NCI-H510A treated with DMSO at 0.1 percent for 48 hours (cell line): ENCODE data around the gene PRKG2.

Experiments used
- DNase-seq: peaks from one replicate; lab custom pipeline; 2025; lab: John Stamatoyannopoulos, UW

The PRKG2 gene

GRCh38 chr4:81217779-81218178, 2.8 kb upstream of the PRKG2 start:
- no peak for DNase-seq

DNA sequence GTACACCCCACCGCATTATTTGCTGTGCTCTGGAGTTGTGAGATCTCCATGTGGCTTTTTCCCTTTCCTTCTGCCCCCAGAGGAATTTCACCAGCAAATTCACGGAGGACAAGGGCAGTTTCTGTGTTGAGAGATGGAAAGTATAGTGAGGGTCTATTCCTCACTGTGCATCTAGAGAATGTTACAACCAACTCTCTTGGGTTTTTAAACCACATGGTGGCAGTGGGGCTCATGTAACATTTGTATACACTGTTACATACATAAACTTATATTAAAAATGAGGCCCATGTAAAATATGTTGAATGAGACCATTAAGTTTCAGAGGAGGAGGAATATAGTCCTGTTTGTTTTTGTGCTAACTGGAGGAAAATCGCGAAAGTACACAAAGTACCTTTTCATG, 909 bp upstream of the PRKG2 start:
- DNase-seq = no peak

GRCh38 chr4:81214144-81214880, 710 bp downstream of the PRKG2 start:
- peak; percentile 0 for DNase-seq

DNA sequence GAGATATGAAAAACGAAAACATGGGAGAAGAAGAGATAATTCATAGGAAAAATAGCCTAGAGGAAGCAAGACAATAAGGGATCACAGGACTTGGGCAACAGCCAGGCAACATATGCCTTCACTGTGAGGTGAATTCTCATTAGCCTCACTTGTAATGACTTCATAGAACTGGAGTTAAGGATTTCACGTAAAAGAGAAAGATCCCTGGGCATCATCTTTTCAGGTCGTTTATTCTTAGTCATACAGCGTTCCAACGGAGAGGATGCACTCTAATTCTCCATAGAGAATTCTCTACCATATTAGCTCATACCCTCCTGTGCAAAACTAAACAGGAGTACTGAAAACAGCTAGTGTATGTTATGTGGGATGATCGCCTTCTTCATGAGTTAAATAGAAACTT, 1.4 kb downstream of the PRKG2 start:
- DNase-seq = no peak

- DNase-seq = no peak
Observed at GRCh38 chr4:81211956-81212355, 3.1 kb downstream of the PRKG2 start.

- DNase-seq = no peak
Observed at GRCh38 chr4:81207828-81208227, 7.2 kb downstream of the PRKG2 start.

DNA sequence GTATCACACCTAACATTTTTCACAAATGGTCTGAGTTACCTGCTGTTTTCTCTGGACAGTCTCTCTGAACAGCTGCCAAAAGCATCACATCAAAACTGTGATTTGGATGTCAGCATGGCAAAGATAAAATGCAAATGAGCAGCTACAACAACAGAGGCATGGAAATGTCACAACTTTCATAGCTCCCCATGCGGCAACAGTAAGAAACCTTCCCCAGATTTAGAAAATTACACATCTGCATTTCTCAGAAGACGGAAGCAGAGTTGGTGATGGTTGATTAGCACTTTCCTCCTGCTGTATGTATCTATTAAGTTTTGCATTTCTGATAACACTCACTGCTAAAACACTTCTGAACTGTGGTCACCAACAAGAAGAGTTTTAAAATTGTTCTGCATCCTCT, 9.7 kb downstream of the PRKG2 start:
- no peak for DNase-seq

DNA sequence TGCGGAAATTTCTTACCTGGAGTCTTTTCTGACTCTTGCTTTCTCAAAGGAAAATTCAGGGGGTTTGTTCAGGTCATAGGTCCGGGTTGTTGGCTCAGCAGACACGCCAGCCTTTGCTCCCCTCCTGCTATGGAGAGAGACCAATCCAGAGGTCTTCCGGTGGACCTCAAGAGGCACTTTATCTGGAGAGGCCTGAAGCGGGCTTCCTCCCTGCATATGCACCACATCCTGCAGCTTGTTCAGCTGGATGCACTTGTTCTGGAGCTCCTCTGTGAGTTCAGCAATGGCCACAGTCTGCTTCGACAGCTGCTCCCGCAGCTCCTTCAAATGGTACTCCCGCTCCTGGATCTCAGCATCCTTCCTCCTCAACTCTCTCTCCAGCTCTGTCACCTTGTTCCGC, 10.5 kb downstream of the PRKG2 start:
- peak; percentile 34 for DNase-seq

DNA sequence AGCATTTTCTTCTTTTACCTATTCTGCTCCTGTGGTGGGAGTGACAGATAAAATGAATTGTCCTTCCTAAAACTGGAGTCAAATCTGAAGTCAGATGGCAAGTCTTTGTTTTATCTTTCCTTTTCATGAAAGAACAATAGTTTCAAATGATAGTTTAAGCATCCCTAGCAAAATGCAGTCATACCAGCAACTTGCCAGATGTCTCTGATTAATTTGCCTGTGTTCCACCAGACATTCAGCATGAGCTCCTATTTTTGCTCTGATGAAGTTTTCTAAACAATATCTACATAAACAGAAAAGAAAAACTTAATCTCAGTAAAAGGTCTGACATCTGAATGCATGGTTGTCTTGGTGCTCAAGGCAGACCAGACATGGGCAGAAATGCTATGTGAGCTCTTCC, 15.2 kb downstream of the PRKG2 start:
- DNase-seq = no peak

DNA sequence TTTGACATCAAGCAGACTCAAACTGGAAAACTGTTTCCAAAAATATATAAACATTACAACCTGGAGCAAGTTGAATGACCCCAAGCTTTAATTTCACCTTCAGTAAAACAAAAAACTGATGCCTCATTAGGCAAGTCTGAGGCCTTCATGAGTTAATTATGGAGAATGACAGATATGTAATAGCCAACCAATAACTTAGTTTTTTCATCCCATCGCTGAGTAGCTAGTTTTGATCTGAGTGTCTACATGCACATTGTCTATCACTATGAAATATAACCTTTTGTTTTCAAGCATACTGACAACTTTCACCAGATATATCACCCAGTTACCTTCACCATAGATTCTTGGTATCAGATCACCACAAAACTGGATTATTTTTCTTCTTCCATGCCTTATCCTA, 16.4 kb downstream of the PRKG2 start:
- DNase-seq = no peak

DNA sequence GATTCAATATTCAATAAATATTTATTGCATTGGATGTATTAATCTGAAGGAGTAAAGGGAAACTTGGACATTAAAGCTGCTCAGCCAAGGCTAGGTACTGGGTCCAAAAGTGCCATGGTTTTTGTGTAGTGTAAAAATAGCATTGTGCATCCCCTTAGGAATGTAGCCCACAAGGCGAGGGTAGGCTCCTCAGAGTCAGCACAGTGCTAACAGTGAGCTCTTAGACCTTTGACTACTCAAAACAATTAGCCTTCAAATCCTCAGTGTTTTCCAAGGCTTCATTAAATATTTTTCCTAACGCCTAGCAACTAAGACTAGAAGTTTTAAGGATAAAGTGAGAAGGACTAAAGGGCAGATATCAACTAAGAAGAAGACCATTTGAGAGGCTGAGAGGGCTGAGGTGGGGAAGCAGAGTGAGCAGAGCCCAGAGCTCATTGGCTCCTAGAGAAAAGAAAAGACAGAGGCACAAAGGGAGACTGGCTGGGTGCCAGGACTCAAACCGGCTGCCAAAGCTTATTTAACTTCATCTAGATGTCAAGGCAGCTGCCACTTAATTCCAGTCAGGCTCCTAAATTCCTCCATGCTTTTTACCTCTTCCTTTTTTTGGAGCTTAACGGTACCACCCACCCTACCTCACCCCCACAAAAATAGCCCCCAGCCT, 17.0 kb downstream of the PRKG2 start:
- DNase-seq = no peak

DNA sequence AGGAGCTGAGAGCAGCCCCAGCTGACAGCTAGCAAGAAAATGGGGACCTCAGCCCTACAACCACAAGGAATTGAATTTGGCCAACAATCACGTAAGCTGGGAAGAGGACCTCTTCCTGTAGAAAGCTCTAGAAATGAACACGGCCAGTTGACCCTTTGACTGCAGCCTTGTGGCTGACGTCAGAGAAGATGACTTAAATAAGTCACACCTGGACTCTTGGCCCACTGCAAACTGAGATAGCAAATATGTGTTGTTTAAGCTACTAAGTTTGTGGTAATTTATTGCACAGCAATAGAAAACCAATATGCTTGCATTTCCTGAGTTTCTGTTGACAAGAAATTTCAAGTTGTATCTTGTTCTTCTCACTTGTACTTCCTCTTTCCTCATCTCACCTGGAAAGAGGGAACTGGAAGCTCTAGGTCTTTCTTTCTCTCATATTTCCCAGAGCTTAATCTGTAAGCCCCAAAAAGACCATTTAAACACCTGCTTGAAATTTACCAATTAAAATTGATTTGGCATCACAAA, 18.8 kb downstream of the PRKG2 start:
- no peak for DNase-seq

GRCh38 chr4:81195475-81195874, 19.5 kb downstream of the PRKG2 start:
- no peak for DNase-seq

- DNase-seq = no peak
Observed at GRCh38 chr4:81194286-81194685, 20.7 kb downstream of the PRKG2 start.

DNA sequence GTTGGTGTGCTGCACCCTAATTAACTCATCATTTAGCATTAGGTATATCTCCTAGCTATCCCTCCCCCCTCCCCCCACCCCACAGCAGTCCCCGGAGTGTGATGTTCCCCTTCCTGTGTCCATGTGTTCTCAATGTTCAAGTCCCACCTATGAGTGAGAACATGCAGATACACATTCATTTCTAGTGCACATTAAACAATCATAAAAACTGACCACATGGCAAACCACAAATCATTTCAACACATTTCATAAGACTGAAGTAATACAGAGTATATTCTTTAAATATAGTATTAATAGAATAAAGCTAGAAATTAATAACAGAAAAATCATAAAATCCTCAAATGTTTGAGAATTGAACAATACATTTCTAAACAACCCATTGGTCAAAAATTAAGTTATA, 34.1 kb downstream of the PRKG2 start:
- DNase-seq = no peak

- no peak for DNase-seq
Observed at GRCh38 chr4:81179326-81179725, 35.7 kb downstream of the PRKG2 start.

DNA sequence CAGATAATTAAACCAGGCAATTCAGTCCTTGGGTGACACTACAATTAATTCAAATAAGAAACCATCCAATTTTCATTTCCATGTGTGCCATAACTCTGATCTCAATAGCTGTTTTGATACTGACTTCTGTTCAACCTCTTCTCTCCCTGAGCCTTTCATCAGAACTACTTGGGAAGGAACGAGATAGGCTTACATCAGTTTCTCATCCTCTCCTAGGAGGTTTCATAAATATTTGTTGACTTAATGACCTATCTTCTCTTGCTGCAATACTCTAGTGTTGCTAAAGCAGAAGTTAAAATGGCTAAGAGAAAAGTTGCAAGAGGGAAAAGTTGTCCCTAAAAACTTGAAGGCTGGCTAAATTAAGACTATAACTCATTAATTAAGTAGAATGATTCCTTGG, 41.8 kb downstream of the PRKG2 start:
- no peak for DNase-seq

GRCh38 chr4:81166458-81167160, 48.4 kb downstream of the PRKG2 start:
- no peak for DNase-seq

GRCh38 chr4:81165861-81166430, 49.1 kb downstream of the PRKG2 start:
- DNase-seq = no peak

GRCh38 chr4:81164623-81165416, 50.2 kb downstream of the PRKG2 start:
- no peak for DNase-seq

DNA sequence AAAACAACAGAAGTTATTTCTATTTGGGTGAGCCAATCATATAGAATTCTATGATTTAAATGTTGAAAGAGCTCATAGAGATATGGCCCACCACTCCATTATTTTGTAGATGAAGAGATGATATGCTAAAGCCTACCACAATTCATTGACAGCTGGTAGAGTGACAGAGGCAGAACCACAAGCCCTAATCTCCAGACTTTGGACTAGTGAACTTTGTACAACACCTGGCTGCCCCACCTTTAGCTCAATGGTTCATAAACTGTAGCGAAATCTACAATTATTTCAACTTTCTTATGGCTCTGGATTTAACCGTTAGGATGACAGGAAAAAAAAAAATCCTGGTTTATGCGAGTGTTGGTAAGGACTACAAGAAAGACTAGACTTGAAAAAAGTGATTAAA, 50.9 kb downstream of the PRKG2 start:
- DNase-seq = no peak
